HCT116 (cell line): ENCODE data around the gene TNFRSF14. TPM values are rescaled to one million over a fixed set of nuclear protein-coding genes. Genes with fewer than 3 reads are reported as not detected.

Experiments used
- ATAC-seq: fragments of 200-7000 bp; cut with Tn5 transposase; 2 replicates; pipeline ENCODE4 v1.9.1; 2020; ENCODE audit warnings: mild to moderate bottlenecking, moderate library complexity
- BruUV-seq: library from RNA; stranded (reverse); fragments of 400-500 nt; replicated peaks from 2 replicates; lab custom pipeline; 2021; lab: Mats Ljungman, UMichigan
- CTCF ChIA-PET: fragments of 300-600 bp; sonication (Branson Sonifier 250); formaldehyde crosslinking; loops from one replicate; lab custom pipeline; 2021; ENCODE audit warnings: antibody characterized with exemption; lab: Charles Lee
- POLR2A ChIA-PET: fragments of 300-600, 350-600 bp; sonication (Branson Sonifier 250); formaldehyde crosslinking; loops from one replicate; lab custom pipeline; 2021; ENCODE audit warnings: antibody characterized with exemption; lab: Charles Lee
- RAD21 ChIA-PET, 2 experiments: fragments of 300-600 bp; sonication (Branson Sonifier 250); formaldehyde crosslinking; loops; one replicate each; lab custom pipeline; 2023; ENCODE audit warnings: low total read pairs in 2 of 2; ENCODE audit not compliant: uncharacterized antibody in 2 of 2, unreplicated experiment in 2 of 2, low non-redundant PET in 1 of 2; lab: Charles Lee
- DNase-seq: peaks from one replicate; pipeline ENCODE4 v3.0.0-alpha.2; 2010; ENCODE audit warnings: low read depth, low spot score
- H2AFZ ChIP-seq: fragments of 200-600 bp; shearing (Covaris generic), sonication (generic); 2 replicates; pipeline ENCODE4 v1.6.1; 2017; ENCODE audit warnings: low read depth, mixed run types, mixed read lengths, antibody characterized with exemption, low read length; ENCODE audit not compliant: poor library complexity, severe bottlenecking
- H3K27ac ChIP-seq: 2 replicates; pipeline ENCODE4 v1.5.1; 2012; ENCODE audit warnings: low read depth, low read length
- H3K27me3 ChIP-seq: fragments of 200-600 bp; sonication (generic); 2 replicates; pipeline ENCODE4 v1.6.1; 2016; ENCODE audit warnings: mixed run types, low read length, mixed read lengths; ENCODE audit not compliant: insufficient read depth
- H3K36me3 ChIP-seq, 2 experiments: fragments of 200-500 bp in 1 of 2; fragments of 200-600 bp in 1 of 2; sonication (Bioruptor generic) in 1 of 2; sonication (generic) in 1 of 2; 2 replicates each; pipeline versions ENCODE4 v1.5.1 to v1.6.1; 2014 to 2016; ENCODE audit warnings: low read length in 2 of 2, inconsistent platforms in 1 of 2, mixed read lengths in 1 of 2, mixed run types in 1 of 2; ENCODE audit not compliant: insufficient read depth in 2 of 2, control insufficient read depth in 1 of 2
- H3K4me1 ChIP-seq, 2 experiments: fragments of 200-600 bp in 1 of 2; sonication (generic) in 1 of 2; 2 replicates each; pipeline versions ENCODE4 v1.5.1 to v1.6.1; 2012 to 2017; ENCODE audit warnings: low read length in 2 of 2, inconsistent platforms in 1 of 2, mild to moderate bottlenecking in 1 of 2, mixed read lengths in 1 of 2, mixed run types in 1 of 2, moderate library complexity in 1 of 2; ENCODE audit not compliant: insufficient read depth in 2 of 2, control insufficient read depth in 1 of 2
- H3K4me2 ChIP-seq: fragments of 200-600 bp; sonication (generic); 2 replicates; pipeline ENCODE4 v1.6.1; 2017; ENCODE audit warnings: mixed run types, low read length, mixed read lengths
- H3K4me3 ChIP-seq, 2 experiments: fragments of 200-600 bp in 1 of 2; sonication (generic) in 1 of 2; replicated peaks in 1 of 2; 2 replicates each; pipeline ENCODE4 v1.5.1; 2011 to 2016; ENCODE audit warnings: low read length in 2 of 2, control low read depth in 1 of 2, low read depth in 1 of 2, mild to moderate bottlenecking in 1 of 2, mixed read lengths in 1 of 2, mixed run types in 1 of 2
- H3K79me2 ChIP-seq: fragments of 200-600 bp; sonication (generic); 2 replicates; pipeline ENCODE4 v1.6.1; 2017; ENCODE audit warnings: mild to moderate bottlenecking, mixed run types, low read length, moderate library complexity, mixed read lengths; ENCODE audit not compliant: insufficient read depth
- H3K9ac ChIP-seq: fragments of 200-600 bp; sonication (generic); 2 replicates; pipeline ENCODE4 v1.6.1; 2016; ENCODE audit warnings: low read length, mixed read lengths
- H3K9me2 ChIP-seq: fragments of 200-600 bp; sonication (generic), shearing (Covaris generic); 2 replicates; pipeline ENCODE4 v1.6.1; 2017; ENCODE audit warnings: mixed run types, mild to moderate bottlenecking, moderate library complexity; ENCODE audit not compliant: insufficient read depth
- H3K9me3 ChIP-seq, 2 experiments: fragments of 200-500 bp in 1 of 2; fragments of 200-600 bp in 1 of 2; sonication (Bioruptor generic) in 1 of 2; sonication (generic) in 1 of 2; 2 replicates each; pipeline ENCODE4 v1.6.1; 2014 to 2017; ENCODE audit warnings: low read length in 2 of 2, mixed read lengths in 2 of 2, inconsistent platforms in 1 of 2, low read depth in 1 of 2, mild to moderate bottlenecking in 1 of 2, mixed run types in 1 of 2, moderate library complexity in 1 of 2; ENCODE audit not compliant: control insufficient read depth in 1 of 2, insufficient read depth in 1 of 2
- H4K20me1 ChIP-seq: fragments of 200-600 bp; sonication (generic), shearing (Covaris generic); 2 replicates; pipeline ENCODE4 v1.6.1; 2017; ENCODE audit warnings: mixed run types, mild to moderate bottlenecking, moderate library complexity; ENCODE audit not compliant: insufficient read depth
- CBX3 ChIP-seq: IDR thresholded peaks from 2 replicates; pipeline ENCODE4 v1.6.1; 2012; ENCODE audit warnings: low read depth
- CEBPB ChIP-seq: IDR thresholded peaks from 2 replicates; pipeline ENCODE4 v1.6.1; 2012; ENCODE audit warnings: low read depth
- EZH2 ChIP-seq: fragments of 200-600 bp; sonication (generic); IDR thresholded peaks from 2 replicates; pipeline ENCODE4 v1.6.1; 2017; ENCODE audit warnings: antibody characterized with exemption, mixed run types
- JUND ChIP-seq: IDR thresholded peaks from 2 replicates; pipeline ENCODE4 v1.6.1; 2012
- POLR2A ChIP-seq: IDR thresholded peaks from 2 replicates; pipeline ENCODE4 v1.7.0; 2011; ENCODE audit warnings: borderline replicate concordance; ENCODE audit not compliant: insufficient read depth, insufficient read length; ENCODE audit errors: extremely low read depth
- RAD21 ChIP-seq: IDR thresholded peaks from 2 replicates; pipeline ENCODE4 v1.6.1; 2012; ENCODE audit warnings: low read depth, mild to moderate bottlenecking
- TCF7L2 ChIP-seq: IDR thresholded peaks from 2 replicates; pipeline ENCODE4 v1.7.0; 2011; ENCODE audit warnings: borderline replicate concordance, inconsistent platforms; ENCODE audit not compliant: insufficient read depth, insufficient read length; ENCODE audit errors: extremely low read depth
- YY1 ChIP-seq: IDR thresholded peaks from 2 replicates; pipeline ENCODE4 v1.6.1; 2011; ENCODE audit warnings: low read length, low read depth, moderate library complexity, mild to moderate bottlenecking; ENCODE audit not compliant: insufficient replicate concordance; ENCODE audit errors: extremely low read depth
- ZBTB33 ChIP-seq: IDR thresholded peaks from 2 replicates; pipeline ENCODE4 v1.6.1; 2011; ENCODE audit warnings: mild to moderate bottlenecking, low read length, moderate library complexity; ENCODE audit not compliant: insufficient replicate concordance; ENCODE audit errors: extremely low read depth
- ZNF274 ChIP-seq: fragments of 200-500 bp; sonication (Bioruptor generic); IDR thresholded peaks from 2 replicates; pipeline ENCODE4 v1.6.1; 2014; ENCODE audit warnings: mild to moderate bottlenecking, low read depth, low read length, inconsistent platforms
- intact Hi-C: fragments of 100-400 bp; cut with micrococcal nuclease; formaldehyde crosslinking; loops from 2 replicates; pipeline ENCODE4 v1.10.0; 2022
- total RNA-seq: library from RNA; stranded (reverse); gene quantifications from one replicate; pipeline ENCODE4 v1.2.1, GENCODE V29; 2021; ENCODE audit not compliant: unreplicated experiment

The TNFRSF14 gene
- total RNA-seq, 1 experiment from 2014 or later = 0.66 TPM

GRCh38 chr1:2604156-2604843, 48.1 kb downstream of the TNFRSF14 start (continued):
- TF ChIP-seq YY1 (no peak), CEBPB (no peak), CBX3 (no peak), ZBTB33 (no peak), JUND (no peak)

- Histone ChIP-seq H3K36me3 (no peaks in the 10 kb centered on the region), H3K4me3 (no peak overlapping the region), H3K4me1 (no peaks in the 10 kb centered on the region), H4K20me1 (no peaks in the 10 kb centered on the region), H3K27ac (no peak overlapping the region), H3K27me3 (0 out of 2 replicates have a peak, but pooled peaks cover 5% of the 10 kb centered on the region)
- RAD21 ChIA-PET = no interaction called here
- POLR2A ChIA-PET = no interaction called here
- intact Hi-C loops = no loop called here
- DNase-seq = no peak
- BruUV-seq = no TSS peak
- no peak for TF ChIP-seq TCF7L2
- TF ChIP-seq ZBTB33 = no peak
- TF ChIP-seq RAD21 = no peak
- no peak for TF ChIP-seq EZH2
- TF ChIP-seq POLR2A = no peak
- no peak for TF ChIP-seq ZNF274
- TF ChIP-seq JUND = no peak
- TF ChIP-seq, all 23 proteins: peak for 0
- H3K9ac ChIP-seq = no peak overlapping the region
- no peaks in the 10 kb centered on the region for H3K9me3 ChIP-seq
- no peaks in the 10 kb centered on the region for H3K9me2 ChIP-seq
- no peak overlapping the region for H2AFZ ChIP-seq
- no peaks in the 10 kb centered on the region for H3K79me2 ChIP-seq
- CTCF ChIA-PET = no interaction called here
- ATAC-seq = no peak
- no peak overlapping the region for H3K4me2 ChIP-seq
These were observed 48.8 kb downstream of the TNFRSF14 start for GRCh38 chr1:2604844-2605508.
